A549 (cell line): ENCODE data around the gene RANBP3.

Source experiments
- CHD2 ChIP-seq: fragments of 150-350 bp; IDR thresholded peaks from 2 replicates; pipeline ENCODE4 v1.6.1; 2014; ENCODE audit warnings: low read length; ENCODE audit not compliant: partially characterized antibody
- HOXA7 ChIP-seq: fragments of 250-450 bp; sonication (Bioruptor Pico); IDR thresholded peaks from 2 replicates; pipeline ENCODE4 v1.5.0; 2020; ENCODE audit warnings: mild to moderate bottlenecking, moderate library complexity
- MAFK ChIP-seq: fragments of 450-650 bp; IDR thresholded peaks from 2 replicates; pipeline ENCODE4 v1.6.1; 2014; ENCODE audit not compliant: partially characterized antibody
- RCOR1 ChIP-seq: fragments of 150-350 bp; IDR thresholded peaks from 2 replicates; pipeline ENCODE4 v1.6.1; 2014; ENCODE audit warnings: antibody characterized with exemption, low read length, low read depth
- RFX5 ChIP-seq: fragments of 450-650 bp; IDR thresholded peaks from 2 replicates; pipeline ENCODE4 v1.7.1; 2014; ENCODE audit warnings: antibody characterized with exemption, mild to moderate bottlenecking, moderate library complexity
- TF ChIP-seq, protein P1 (sequence below): fragments of 200-600 bp; sonication (generic); IDR thresholded peaks from 2 replicates; pipeline ENCODE4 v1.6.1; 2016; ENCODE audit warnings: antibody characterized with exemption, mild to moderate bottlenecking, moderate library complexity
- TF ChIP-seq, protein P2 (sequence below): IDR thresholded peaks from 2 replicates; pipeline ENCODE4 v1.6.1; 2012
- TF ChIP-seq, protein P3 (sequence below): fragments of >200 bp; sonication (Bioruptor Twin); formaldehyde crosslinking; IDR thresholded peaks from 3 replicates; pipeline ENCODE4 v1.5.1; 2016

DNA sequence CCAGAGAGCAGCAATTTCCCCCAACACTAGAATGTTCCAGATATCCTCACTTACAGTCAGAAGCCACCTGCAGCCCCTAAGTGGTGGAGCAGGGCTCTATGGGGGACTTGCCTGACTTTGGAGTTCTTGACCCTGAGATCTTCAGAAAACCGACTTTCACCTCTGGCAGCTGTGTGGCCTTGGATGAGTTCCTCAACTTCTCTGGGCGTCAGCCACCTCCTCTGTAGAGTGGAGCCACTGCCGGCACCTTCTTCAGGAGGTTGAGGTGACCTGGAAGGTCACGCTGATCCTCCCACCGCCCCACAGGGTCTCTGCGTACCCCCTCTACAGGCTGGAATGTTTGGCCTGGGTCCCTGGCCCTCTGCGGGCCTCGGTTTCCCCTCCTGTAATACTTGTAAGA is 100.5 kb downstream of the RANBP3 start:
- TF ChIP-seq, protein P1, sequence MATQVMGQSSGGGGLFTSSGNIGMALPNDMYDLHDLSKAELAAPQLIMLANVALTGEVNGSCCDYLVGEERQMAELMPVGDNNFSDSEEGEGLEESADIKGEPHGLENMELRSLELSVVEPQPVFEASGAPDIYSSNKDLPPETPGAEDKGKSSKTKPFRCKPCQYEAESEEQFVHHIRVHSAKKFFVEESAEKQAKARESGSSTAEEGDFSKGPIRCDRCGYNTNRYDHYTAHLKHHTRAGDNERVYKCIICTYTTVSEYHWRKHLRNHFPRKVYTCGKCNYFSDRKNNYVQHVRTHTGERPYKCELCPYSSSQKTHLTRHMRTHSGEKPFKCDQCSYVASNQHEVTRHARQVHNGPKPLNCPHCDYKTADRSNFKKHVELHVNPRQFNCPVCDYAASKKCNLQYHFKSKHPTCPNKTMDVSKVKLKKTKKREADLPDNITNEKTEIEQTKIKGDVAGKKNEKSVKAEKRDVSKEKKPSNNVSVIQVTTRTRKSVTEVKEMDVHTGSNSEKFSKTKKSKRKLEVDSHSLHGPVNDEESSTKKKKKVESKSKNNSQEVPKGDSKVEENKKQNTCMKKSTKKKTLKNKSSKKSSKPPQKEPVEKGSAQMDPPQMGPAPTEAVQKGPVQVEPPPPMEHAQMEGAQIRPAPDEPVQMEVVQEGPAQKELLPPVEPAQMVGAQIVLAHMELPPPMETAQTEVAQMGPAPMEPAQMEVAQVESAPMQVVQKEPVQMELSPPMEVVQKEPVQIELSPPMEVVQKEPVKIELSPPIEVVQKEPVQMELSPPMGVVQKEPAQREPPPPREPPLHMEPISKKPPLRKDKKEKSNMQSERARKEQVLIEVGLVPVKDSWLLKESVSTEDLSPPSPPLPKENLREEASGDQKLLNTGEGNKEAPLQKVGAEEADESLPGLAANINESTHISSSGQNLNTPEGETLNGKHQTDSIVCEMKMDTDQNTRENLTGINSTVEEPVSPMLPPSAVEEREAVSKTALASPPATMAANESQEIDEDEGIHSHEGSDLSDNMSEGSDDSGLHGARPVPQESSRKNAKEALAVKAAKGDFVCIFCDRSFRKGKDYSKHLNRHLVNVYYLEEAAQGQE = no peak
- TF ChIP-seq, protein P2, sequence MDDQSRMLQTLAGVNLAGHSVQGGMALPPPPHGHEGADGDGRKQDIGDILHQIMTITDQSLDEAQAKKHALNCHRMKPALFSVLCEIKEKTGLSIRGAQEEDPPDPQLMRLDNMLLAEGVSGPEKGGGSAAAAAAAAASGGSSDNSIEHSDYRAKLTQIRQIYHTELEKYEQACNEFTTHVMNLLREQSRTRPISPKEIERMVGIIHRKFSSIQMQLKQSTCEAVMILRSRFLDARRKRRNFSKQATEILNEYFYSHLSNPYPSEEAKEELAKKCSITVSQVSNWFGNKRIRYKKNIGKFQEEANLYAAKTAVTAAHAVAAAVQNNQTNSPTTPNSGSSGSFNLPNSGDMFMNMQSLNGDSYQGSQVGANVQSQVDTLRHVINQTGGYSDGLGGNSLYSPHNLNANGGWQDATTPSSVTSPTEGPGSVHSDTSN = no peak
- TF ChIP-seq, protein P3, sequence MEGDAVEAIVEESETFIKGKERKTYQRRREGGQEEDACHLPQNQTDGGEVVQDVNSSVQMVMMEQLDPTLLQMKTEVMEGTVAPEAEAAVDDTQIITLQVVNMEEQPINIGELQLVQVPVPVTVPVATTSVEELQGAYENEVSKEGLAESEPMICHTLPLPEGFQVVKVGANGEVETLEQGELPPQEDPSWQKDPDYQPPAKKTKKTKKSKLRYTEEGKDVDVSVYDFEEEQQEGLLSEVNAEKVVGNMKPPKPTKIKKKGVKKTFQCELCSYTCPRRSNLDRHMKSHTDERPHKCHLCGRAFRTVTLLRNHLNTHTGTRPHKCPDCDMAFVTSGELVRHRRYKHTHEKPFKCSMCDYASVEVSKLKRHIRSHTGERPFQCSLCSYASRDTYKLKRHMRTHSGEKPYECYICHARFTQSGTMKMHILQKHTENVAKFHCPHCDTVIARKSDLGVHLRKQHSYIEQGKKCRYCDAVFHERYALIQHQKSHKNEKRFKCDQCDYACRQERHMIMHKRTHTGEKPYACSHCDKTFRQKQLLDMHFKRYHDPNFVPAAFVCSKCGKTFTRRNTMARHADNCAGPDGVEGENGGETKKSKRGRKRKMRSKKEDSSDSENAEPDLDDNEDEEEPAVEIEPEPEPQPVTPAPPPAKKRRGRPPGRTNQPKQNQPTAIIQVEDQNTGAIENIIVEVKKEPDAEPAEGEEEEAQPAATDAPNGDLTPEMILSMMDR = no peak
- TF ChIP-seq MAFK (no peak), CHD2 (no peak), HOXA7 (CRISPR knock-in tag) (no peak), RFX5 (no peak), RCOR1 (no peak)
